HTERT RPE-1 (cell line): ENCODE measurements around the gene FMC1.

Experiments
- in situ Hi-C: fragments of 300-500 bp; cut with MboI; formaldehyde crosslinking; loops from 4 replicates; pipeline ENCODE4 v1.14.3; 2020; ENCODE audit warnings: low sequenced_read_pairs

The FMC1 gene

DNA sequence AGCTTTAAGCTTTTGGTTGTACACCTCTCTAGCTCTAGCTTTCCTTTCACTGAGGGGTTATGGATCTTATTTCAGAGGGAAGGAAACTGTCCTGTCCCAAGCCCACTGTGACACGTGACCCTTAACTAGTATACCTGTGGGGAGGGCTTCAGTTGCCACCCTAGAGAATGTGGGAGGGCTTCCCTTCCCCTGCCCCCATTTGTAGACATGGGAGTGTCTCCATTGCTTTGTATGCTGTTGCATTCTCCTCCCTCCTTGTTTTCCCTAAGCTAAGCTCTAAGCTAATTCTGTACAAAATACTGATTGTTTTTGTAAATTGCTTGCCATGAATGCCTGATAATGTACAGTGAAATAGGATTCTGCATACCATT is 29.8 kb downstream of the FMC1 start:
- in situ Hi-C loops: no loop called here

DNA sequence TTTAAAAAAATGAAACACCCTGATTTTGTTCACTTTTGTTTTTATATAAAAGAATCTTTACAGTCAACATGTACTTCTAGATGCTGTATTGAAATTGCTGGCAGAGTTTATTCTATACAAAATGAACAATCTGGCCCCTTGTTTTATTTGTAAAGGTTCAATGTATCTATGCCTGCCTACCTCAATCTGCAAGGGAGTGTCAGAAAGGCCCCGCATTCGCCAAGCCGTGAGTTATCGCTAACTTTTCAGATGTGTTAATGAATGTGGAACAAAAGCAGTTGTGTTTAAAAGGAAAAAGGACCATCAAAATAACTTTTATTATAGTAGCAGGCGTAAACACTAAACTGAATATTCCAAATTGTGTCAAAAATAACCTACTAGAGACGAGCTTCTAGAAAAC is 33.1 kb downstream of the FMC1 start:
- in situ Hi-C loops: no loop called here

DNA sequence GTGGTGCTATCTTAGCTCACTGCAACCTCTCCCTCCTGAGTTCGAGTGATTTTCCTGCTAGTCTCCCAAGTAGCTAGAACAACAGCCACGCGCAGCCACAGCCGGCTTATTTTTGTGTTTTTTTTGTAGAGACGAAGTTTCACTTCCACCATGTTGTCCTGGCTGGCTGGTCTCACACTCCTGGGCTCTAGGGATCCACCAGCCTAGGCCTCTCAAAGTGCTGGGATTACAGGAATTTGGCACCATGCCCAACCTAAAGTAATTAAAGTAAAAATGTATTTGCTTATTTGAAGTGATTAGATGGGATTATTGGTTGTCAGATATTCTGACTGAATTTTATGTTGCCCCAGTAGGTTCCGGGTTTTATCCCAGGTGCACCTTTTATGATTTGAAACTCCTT is 41.3 kb downstream of the FMC1 start:
- in situ Hi-C loops: no loop called here

DNA sequence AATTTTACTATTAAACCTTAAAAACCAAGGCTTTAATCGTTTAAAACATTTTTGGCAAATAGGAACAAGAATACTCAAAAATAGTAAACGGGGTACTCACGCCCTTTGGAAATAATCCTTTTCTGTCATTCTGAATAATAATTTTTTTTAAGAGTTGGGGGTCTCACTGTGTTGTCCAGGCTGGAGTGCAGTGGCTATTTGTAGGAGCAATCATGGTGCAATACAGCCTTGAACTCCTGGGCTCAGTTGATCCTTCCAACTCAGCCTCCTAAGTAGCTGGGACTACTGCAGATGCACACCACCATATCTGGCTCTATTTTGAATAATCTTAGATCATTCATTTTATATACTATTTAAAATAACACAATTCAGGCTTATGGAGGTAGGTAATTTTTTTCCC is 43.5 kb downstream of the FMC1 start:
- in situ Hi-C loops: no loop called here

DNA sequence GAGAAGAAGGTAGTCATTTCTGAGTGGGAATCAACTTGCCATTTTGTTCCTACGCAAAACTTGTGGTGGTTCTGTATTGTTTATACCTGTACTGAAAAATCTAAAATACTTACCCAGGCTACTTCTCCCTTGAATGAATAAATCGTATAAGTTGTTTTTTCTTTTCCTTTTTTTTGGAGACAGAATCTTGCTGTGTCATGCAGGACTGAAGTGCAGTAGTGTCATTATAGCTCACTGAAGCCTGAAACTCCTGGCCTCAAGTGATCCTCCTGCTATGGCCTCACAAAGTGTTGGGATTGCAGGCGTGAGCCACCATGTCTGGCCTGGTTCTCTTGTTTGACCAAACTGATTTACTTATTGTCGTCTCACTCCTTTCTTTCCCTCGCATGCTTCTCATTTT is 46.5 kb downstream of the FMC1 start:
- in situ Hi-C loops: no loop called here

DNA sequence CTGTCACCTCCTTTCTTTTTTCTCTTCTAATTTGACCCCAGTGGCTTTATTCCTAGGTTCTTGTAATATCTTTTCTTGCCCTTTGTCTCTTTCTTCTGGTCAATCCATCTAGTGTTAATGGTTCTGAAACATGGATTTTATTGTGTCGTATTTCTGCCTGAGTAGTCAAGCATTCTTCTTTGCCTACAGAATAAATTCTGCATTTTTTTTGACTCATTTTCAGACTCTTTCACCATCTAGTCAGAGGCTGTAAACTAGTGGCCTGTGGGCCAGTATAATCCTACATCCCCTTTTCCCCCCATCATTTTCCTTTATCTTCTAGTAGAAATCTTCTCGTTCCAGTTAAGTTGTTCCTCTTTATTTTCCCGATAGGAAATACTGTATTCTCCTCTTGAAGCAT is 48.0 kb downstream of the FMC1 start:
- in situ Hi-C loops: no loop called here

DNA sequence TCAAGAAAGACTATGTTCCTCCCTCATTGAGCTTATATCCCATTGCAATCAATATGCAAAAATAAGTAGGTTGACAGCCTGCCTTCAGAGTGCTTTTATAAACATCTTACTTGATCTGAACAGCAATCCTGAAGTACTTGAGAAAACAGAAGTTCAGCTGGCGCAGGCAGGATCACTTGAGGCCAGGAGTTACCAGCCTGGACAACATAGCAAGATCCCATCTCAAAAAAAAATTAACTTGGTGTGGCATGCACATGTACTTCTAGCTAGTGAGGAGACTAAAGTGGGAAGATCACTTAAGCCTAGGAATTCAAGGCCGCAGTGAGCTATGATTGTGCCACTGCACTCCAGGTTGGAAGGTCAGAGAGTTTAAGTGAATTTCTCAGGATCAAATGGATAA is 48.6 kb downstream of the FMC1 start:
- in situ Hi-C loops: no loop called here

DNA sequence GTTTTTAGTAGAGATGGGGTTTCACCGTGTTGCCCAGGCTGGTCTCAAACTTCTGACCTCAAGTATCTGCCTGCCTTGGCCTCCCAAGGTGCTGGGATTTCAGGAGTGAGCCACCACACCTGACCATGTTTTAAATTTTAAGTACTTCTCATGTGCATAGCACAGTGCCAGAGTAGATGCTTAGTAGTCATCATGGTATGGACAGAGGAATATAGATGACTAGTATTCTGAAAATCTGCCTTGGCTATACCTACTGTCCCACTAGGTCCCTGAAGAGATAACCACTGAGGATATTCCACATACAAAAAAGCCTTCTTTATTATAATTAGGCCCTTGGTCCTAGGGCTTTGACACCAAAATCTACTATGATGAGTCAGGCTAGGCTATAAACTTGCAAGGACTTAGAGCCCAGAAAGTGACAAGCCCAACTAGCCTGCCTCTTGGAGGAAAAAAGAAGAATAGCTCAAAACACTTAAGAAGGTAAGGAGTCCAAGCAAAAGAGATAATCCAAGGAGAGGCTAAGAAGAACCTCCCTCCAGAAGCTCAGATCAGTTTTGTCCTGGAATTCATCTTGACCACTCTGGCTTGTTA is 52.6 kb downstream of the FMC1 start:
- in situ Hi-C loops: no loop called here

DNA sequence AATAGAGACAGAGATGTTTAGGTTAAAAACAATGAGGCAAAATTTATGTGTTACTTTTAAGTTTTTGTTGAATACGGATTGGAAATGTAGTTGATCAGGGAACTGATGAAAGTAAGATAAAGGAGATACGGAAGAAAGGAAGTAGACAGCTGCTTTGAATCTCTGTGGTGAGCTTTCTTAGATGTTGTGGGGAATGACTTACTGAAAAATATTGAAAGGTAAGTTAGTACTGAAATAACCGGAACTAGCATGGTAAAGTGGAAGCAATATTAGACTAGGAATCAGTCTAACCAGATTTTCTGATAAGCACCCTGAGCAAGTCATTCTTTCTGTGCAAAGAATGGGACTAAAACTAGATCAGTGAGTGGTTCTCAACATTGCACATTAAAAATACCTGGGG is 53.4 kb downstream of the FMC1 start:
- in situ Hi-C loops: no loop called here
